Cardiac septum (tissue), 1 donor: Measurements from ENCODE around the gene FHIP2A. TPM values are rescaled to one million over a fixed set of nuclear protein-coding genes. Genes with fewer than 3 reads are reported as not detected.
A peak's percentile ranks its signal among the peaks of the same experiment; 100 is the strongest.
"Not testable (repeated sequence)": the region's sequence is repeated elsewhere in the genome, so short reads cannot be mapped to it uniquely, and the experiment has no call there.

ENCODE experiments used
- DNase-seq: peaks from one replicate; pipeline ENCODE4 v3.0.0-alpha.2; 2020; ENCODE audit warnings: low spot score
- intact Hi-C: fragments of 100-400 bp; cut with DNase I; formaldehyde crosslinking; loops from one replicate; pipeline ENCODE4 v1.14.0; 2022
- long read RNA-seq: library from polyadenylated mRNA; unstranded; transcript quantifications from one replicate; pipeline ENCODE4 v2.0.0, GENCODE V29; 2021
- total RNA-seq: library from RNA; stranded (reverse); fragmentation: NEBNext Ultra II Directional; extraction: Animal tissue kit (Norgen Biotek cat#: 25700); gene quantifications from one replicate; pipeline ENCODE4 v1.2.1, GENCODE V29; 2021
- donor health status: DM: no; HTN: no; CAD: no.

The FHIP2A gene
- 26.5 TPM for total RNA-seq
- long read RNA-seq, full-length matches to known transcripts, result 7 of 29 reads
- long read RNA-seq, partial matches to known transcripts, result 4 of 29 reads
- long read RNA-seq, other reads (novel, unspliced or antisense), result 18 of 29 reads

GRCh38 chr10:114821293-114821914 lies at the start of gene FHIP2A:
TSS of gene FHIP2A (plus strand) at chr10:114821780. CDS start at chr10:114822079, 299 bp downstream.
- intact Hi-C loops, result loop anchor here (5.0 kb wide), 1 partner anchor 189 kb away; no protein-coding TSS in a partner anchor

GRCh38 chr10:114772496-114773196 lies 48.9 kb upstream of the FHIP2A start:
- no peak for DNase-seq
- intact Hi-C loops, result no loop called here

More at GRCh38 chr10:114821293-114821914, at the start of gene FHIP2A:
- peak; percentile 93 for DNase-seq

- intact Hi-C loops, result no loop called here
- DNase-seq, result no peak
These were observed 48.4 kb upstream of the FHIP2A start for GRCh38 chr10:114773197-114773532.

- intact Hi-C loops, DNase-seq: not testable (repeated sequence)
These were observed 46.5 kb upstream of the FHIP2A start for GRCh38 chr10:114775082-114775481.

GRCh38 chr10:114777415-114777814 lies 44.2 kb upstream of the FHIP2A start:
- no peak for DNase-seq
- intact Hi-C loops, result no loop called here

- no peak for DNase-seq
- intact Hi-C loops, result loop anchor here (5.0 to 10.0 kb wide), 3 partner anchors 63 to 308 kb away; no protein-coding TSS in a partner anchor
These were observed 41.6 kb upstream of the FHIP2A start for GRCh38 chr10:114779803-114780576.

GRCh38 chr10:114780577-114781184 lies 40.9 kb upstream of the FHIP2A start:
- DNase-seq, result no peak
- intact Hi-C loops, result loop anchor here (5.0 to 10.0 kb wide), 3 partner anchors 63 to 308 kb away; no protein-coding TSS in a partner anchor

GRCh38 chr10:114782666-114783065 lies 38.9 kb upstream of the FHIP2A start:
- intact Hi-C loops, result loop anchor here (5.0 to 10.0 kb wide), 3 partner anchors 65 to 310 kb away; no protein-coding TSS in a partner anchor
- no peak for DNase-seq

GRCh38 chr10:114783686-114784085 lies 37.9 kb upstream of the FHIP2A start:
- intact Hi-C loops, result loop anchor here (2.0 to 10.0 kb wide), 4 partner anchors 66 to 311 kb away; no protein-coding TSS in a partner anchor
- no peak for DNase-seq

- intact Hi-C loops, result loop anchor here (10.0 kb wide), 1 partner anchor 152 kb away; no protein-coding TSS in a partner anchor
- DNase-seq, result not testable (repeated sequence)
These were observed 35.1 kb upstream of the FHIP2A start for GRCh38 chr10:114786492-114786891.

GRCh38 chr10:114787131-114787530 lies 34.4 kb upstream of the FHIP2A start:
- intact Hi-C loops, result loop anchor here (10.0 kb wide), 1 partner anchor 152 kb away; no protein-coding TSS in a partner anchor
- DNase-seq, result not testable (repeated sequence)

- no peak for DNase-seq
- intact Hi-C loops, result loop anchor here (5.0 kb wide), 1 partner anchor 489 kb away; no protein-coding TSS in a partner anchor
These were observed 29.8 kb upstream of the FHIP2A start for GRCh38 chr10:114791768-114792167.

GRCh38 chr10:114795039-114795438 lies 26.5 kb upstream of the FHIP2A start:
- no peak for DNase-seq
- intact Hi-C loops, result no loop called here

GRCh38 chr10:114800361-114800760 lies 21.2 kb upstream of the FHIP2A start:
- DNase-seq, result no peak
- intact Hi-C loops, result no loop called here

- intact Hi-C loops, result no loop called here
- DNase-seq, result no peak
These were observed 20.2 kb upstream of the FHIP2A start for GRCh38 chr10:114801411-114801813.

- intact Hi-C loops, result no loop called here
- DNase-seq, result no peak
These were observed 19.4 kb upstream of the FHIP2A start for GRCh38 chr10:114802177-114802576.

GRCh38 chr10:114806562-114807391 lies 14.8 kb upstream of the FHIP2A start:
- intact Hi-C loops, result no loop called here
- no peak for DNase-seq

- intact Hi-C loops, result no loop called here
- DNase-seq, result no peak
These were observed 12.6 kb upstream of the FHIP2A start for GRCh38 chr10:114808982-114809381.
